GM19452 (cell line): ENCODE results near the gene MRPS24.
A peak's percentile ranks its signal among the peaks of the same experiment; 100 is the strongest.

Experiments used
- ATAC-seq: cut with Tn5 transposase; IDR thresholded peaks from one replicate; pipeline ENCODE4 v1.9.1; 2021; ENCODE audit not compliant: unreplicated experiment

Gene MRPS24

DNA sequence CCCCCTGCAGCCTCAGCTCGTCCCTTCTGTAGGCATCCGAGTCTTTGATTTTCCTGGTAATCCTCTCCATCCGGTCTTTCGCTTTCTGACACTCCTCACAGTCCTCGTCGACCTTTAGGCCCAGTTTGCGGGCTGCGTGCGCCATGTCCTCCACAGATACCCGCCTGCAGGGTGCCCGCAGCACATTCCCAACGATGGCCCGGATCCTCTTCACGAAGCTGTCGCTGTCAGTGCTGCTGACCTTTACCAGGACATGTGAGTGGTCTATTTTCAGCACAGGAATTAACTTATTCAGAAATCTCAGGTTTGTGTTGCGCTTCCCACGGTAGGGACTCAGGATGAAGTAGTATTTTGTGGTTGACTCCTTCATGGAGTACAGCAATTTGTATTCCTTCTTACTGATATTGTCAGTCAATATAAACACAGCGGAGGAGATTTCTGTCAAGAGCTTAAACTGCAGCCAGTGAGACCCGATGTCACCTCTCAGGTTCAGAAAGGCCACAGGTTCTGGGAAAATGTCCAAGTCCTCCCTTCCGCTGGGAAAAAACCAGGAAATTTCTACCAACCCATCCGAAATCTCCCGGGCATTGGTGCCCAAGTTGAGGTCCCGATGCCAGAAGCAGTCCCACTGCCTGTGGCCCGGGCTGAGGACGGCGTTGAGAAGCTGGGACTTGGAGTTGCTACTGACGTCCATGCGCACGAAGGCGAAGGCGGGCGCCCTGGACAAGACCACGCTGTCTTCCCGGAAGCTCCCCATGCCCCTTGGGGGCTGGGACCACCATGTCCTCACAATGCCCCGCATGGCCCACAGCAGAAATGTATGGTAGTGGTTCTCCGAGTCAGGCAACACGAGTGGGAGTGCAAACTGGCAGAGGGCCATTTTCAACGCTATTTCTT is 8.9 kb upstream of the MRPS24 start:
- ATAC-seq: no peak

DNA sequence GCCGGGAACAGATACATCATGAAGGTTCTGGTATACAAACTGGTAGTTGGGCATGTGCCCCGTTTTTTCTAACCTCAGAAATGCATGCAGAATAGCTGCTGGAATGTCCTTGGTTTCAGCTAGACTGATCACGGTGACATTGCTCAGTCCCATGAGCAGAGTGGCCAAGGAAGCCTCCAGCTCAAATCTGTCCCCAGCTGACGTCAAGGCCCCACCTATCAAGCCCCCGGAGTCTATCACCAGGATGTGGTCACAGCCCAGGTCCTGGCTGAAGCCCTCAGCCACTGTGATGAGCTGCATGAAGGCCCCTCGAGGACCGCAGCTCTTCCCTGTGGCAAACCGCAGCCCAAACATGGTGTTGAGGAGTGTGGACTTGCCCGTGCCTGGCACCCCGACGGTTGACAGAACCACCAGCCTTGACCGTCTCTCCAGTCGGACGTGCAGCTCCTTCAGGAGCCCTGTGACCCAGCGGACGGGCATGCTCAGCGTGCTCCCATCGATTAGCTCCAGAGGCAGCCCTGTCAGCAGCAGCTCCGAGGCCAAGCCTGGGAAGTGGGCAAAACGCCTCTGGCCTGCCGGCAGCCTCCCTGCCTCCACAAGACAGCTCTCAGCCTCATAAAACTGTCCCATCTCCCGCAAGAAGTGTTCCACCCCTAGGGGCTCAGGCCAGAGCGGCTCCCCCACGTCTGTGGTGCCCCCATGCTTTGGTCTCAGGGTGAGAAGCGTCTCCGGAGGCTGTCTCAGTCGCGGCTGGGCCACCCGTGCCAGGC is 7.8 kb upstream of the MRPS24 start:
- no peak for ATAC-seq

DNA sequence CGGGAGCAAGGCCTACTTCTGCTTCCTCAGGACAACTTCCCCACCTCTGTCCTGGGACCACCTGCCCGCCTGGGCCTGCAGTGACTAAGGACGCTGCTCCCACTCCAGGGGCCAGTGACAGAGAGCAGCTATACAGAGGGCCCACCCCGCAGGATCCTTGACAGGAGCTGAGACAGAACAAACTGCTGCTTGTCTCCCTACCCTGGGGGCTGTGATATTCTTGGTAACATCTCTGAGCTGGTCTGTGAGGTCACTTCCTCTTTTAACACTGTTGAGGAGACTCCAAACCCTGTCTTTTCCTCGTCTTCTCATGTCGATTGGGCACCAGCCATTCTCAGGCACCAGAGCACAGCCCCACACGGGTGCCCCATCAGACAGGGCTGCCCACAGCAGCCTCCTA is 6.9 kb upstream of the MRPS24 start:
- ATAC-seq: no peak

- ATAC-seq: no peak
Measured at GRCh38 chr7:43873300-43873699, 4.0 kb upstream of the MRPS24 start.

- no peak for ATAC-seq
Measured at GRCh38 chr7:43872406-43873110, 3.2 kb upstream of the MRPS24 start.

DNA sequence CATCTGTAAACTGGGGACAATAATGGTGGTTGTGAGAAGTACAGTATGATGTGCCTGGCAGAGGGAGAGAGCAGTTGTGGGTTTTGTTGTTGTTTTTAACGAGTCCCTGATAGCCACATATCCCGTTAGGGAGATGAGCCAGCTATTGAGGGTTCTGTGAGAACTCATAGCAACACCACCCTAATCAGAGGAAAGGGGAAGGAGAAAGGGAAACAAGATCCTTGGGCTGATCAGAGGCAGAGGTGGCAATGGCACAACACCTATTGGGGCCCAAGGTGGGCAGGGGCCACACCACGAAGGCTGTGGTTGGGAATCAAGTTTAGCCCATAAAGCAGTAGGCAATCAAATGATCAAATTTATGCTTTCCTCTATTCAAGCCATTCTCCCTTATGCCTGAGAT is 1.7 kb upstream of the MRPS24 start:
- no peak for ATAC-seq

DNA sequence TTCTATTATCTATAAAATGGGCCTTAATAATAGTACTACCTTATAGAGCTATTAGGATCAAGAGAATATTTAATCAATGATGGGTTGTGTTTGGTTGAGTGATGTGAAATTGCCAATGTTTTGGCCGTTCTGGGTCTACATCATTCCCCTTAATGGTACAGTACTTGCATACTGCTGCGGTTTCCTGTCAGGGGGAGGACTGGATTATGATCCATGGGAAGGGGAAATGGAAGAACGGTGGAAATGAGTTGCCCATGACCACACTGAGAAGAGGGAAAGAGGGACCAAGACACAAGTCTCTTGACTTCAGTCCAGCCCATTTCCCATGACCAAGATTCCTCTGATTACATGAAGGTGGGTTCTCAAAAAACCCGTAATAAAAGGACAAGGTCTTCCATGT is 999 bp upstream of the MRPS24 start:
- ATAC-seq: no peak

GRCh38 chr7:43869867-43870240 is 537 bp upstream of the MRPS24 start:
- peak; percentile 6 for ATAC-seq

DNA sequence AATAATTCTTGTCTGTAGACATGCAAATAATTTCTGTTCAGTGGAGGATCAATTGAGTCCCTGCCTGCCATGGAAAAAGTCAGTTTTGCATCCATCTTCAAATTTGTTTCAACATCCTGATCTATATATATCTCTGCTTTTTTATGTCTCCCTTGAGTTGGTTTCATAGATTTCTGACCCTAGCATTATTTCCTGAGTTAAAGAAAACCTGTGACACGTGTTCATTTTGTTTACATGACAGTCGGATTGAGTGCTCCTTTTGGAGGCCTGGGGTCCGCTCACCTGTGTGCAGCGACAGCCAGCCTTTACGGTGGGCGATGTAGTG is 674 bp downstream of the MRPS24 start:
- ATAC-seq: no peak

- no peak for ATAC-seq
Measured at GRCh38 chr7:43868181-43868580, 1.1 kb downstream of the MRPS24 start.

DNA sequence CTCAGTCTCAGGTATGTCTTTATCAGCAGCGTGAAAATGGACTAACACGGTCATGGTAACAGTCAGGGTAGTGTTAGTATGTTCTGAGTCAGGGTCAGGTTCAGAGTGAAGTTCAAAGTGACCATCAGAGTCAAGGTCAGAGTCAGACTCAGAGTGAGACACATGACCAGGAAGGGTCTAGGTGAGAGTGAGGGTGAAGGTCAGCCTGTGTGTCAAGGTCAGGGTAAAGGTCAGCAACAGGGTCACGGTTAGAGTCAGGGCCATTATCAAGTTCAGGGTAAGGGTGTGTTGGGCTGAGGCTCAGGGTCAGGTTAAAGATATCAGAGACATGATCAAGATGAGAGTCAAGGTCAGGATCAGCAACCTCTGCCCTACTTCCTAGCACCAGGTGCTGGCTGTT is 4.0 kb downstream of the MRPS24 start:
- ATAC-seq: no peak

DNA sequence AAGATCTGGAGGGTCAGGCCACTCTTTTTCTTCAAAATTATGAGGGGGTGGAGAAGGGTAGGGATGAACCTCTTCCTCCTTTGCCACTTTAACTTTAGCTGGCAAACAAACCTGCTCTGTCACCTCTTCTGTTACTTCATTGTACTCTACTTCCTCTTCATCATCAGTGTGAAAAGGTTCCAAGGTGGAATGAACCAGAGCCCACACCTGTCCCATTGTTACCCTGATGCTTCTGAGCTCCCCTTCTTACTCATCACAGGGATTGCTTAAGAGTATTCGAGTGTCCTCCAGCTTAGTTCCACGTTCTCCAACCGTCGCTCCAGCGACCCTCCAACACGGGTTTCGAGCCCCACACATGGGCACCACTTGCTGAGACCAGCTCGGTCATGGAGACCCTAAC is 5.2 kb downstream of the MRPS24 start:
- no peak for ATAC-seq

- no peak for ATAC-seq
Measured at GRCh38 chr7:43856996-43857395, 12.3 kb downstream of the MRPS24 start.

GRCh38 chr7:43856316-43856715 is 13.0 kb downstream of the MRPS24 start:
- no peak for ATAC-seq

DNA sequence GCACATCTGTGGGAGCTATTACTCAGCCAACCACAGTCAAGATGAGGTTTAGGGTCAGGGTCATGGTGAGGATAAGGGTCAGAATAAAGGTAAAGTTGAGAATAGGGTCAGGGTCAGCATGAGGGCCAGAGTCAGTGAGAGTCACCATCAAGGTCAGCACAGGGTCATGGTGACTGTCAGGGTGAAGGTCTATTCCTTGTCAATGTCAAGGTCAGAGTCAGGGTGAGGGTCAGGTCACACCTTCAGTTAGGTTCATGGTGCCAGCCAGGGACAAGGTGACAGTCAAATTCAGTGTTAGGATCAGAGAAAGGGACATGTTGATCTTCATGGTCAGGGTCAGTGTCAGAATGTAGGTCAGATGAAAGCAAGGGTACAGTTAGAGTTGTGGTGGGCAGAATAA is 14.1 kb downstream of the MRPS24 start:
- ATAC-seq: no peak

- ATAC-seq: no peak
Measured at GRCh38 chr7:43851805-43852204, 17.5 kb downstream of the MRPS24 start.

DNA sequence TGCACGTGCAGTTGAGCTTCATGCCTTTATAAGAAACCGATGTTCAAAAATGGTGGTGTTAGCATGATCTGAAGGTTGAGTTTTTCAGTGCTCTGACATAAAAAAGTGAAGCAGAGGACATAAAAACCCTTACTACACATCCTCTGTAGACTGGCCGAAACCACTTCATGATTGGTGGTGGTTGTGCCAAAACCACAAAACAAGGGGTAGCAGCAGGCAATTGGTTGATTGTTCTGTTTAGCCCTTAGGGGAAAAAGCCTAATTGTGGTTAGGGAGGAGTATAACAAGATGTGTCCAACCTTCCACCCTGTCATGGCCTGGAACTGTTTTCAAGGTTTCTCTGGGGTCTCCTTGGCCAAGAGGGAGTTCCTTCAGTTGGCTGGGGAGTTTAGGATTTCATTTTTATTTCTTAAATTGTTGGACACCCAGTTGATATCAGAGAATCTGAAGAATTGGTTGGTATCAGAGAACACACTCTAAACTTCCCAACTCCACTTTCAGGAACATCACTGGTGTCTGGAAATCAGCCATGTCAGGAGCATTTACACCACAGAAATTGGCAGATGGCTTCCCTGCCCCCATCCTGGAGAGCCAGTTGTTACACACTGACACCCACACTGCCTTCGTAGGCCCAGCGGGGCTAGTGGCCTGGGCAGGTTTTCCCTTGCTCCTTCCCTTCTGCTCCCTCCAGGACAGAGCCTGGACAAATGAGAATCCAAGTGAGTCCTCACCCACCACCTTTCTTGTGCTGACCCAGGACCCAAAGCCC is 18.8 kb downstream of the MRPS24 start:
- ATAC-seq: peak; percentile 82

DNA sequence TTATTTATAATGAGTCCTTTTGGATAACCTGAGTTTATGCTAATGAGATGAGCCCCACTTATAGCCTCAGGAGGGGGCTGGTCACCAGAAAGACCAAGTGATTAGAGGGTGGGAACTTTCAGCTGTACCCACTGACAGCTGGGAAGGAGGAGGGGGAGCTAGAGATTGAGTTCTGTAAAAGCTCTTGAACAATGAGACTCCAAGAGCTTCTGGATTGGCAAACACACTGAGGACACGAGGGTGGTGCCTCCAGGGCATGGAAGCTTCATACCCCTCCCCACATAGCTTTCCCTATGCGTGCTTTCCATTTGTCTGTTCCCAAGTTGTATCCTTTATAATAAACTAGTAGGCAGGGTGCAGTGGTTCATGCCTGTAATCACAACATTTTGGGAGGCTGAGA is 20.3 kb downstream of the MRPS24 start:
- no peak for ATAC-seq

GRCh38 chr7:43847496-43847895 is 21.8 kb downstream of the MRPS24 start:
- ATAC-seq: no peak

GRCh38 chr7:43844662-43845061 is 24.7 kb downstream of the MRPS24 start:
- ATAC-seq: no peak

DNA sequence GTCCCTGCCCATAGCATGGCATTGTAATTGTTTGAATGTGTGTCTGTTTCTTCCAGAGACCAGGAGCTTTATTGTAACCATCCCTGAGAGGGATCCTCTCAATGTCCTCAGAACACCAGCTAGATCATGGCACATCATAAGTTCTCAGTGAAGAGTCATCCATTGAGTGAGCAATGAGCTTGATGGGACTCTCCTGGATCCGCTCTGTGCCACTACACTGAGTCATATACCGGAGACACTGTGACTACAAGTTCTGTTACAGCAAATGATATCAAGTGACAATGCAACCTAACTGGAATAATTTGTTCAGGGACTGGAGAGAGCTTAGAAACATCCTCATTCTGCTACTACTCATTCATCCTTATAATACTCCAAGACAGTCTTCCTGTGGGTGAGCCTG is 25.1 kb downstream of the MRPS24 start:
- no peak for ATAC-seq
